Neural cell (in vitro differentiated cells): ENCODE measurements around the gene FANCI.

Experiments used
- EP300 ChIP-seq: fragments of 450-650 bp; conservative IDR thresholded peaks from 2 replicates; pipeline ENCODE4 v1.6.1; 2014; ENCODE audit warnings: antibody characterized with exemption, mild to moderate bottlenecking, moderate library complexity; ENCODE audit not compliant: poor library complexity, severe bottlenecking
- EZH2 ChIP-seq: fragments of 200-600, 300-800 bp; shearing (Covaris generic), sonication (generic); IDR thresholded peaks from 2 replicates; pipeline ENCODE4 v1.6.1; 2014; ENCODE audit warnings: antibody characterized with exemption, low read length, borderline replicate concordance, mild to moderate bottlenecking; ENCODE audit not compliant: insufficient read depth, poor library complexity, severe bottlenecking
- MXI1 ChIP-seq: fragments of 450-650 bp; conservative IDR thresholded peaks from 2 replicates; pipeline ENCODE4 v1.6.1; 2014; ENCODE audit warnings: antibody characterized with exemption, mild to moderate bottlenecking; ENCODE audit not compliant: poor library complexity, severe bottlenecking
- POLR2AphosphoS5 ChIP-seq: IDR thresholded peaks from 2 replicates; pipeline ENCODE4 v1.6.1; 2012
- RAD21 ChIP-seq: fragments of 450-650 bp; conservative IDR thresholded peaks from 2 replicates; pipeline ENCODE4 v1.6.1; 2014; ENCODE audit warnings: antibody characterized with exemption, mild to moderate bottlenecking, moderate library complexity
- SMC3 ChIP-seq: fragments of 450-650 bp; conservative IDR thresholded peaks from 2 replicates; pipeline ENCODE4 v1.6.1; 2014; ENCODE audit warnings: antibody characterized with exemption, mild to moderate bottlenecking, moderate library complexity; ENCODE audit not compliant: poor library complexity
- TAF1 ChIP-seq: IDR thresholded peaks from 2 replicates; pipeline ENCODE4 v1.6.1; 2012; ENCODE audit warnings: low read depth
- TF ChIP-seq, protein P1 (sequence below): fragments of 450-650 bp; IDR thresholded peaks from 2 replicates; pipeline ENCODE4 v1.5.1; 2014; ENCODE audit warnings: antibody characterized with exemption, mild to moderate bottlenecking, moderate library complexity; ENCODE audit not compliant: poor library complexity, severe bottlenecking
- TF ChIP-seq, protein P2 (sequence below): IDR thresholded peaks from 2 replicates; pipeline ENCODE4 v1.6.1; 2012; ENCODE audit warnings: borderline replicate concordance

DNA sequence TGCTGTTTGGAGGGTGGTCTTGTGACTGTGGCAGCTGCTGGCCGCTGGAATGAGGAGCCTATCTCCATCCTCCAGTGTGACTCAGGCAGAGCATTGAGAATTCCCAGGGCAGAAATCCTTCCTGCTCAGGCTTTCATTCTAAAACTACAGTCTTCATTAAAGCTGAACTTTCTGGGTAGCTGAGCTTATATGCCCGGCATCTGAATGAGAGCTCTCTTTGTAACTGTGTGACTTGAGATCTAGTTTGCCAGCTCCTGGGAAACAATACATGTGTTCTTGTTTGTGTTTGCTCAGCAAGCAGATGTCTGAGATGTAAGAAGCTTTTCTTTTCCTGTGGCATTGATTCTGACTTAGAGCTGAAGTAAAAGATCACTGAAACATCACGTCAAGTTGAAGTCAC lies 44.8 kb upstream of the FANCI start:
- TF ChIP-seq SMC3 (no peak), EZH2 (no peak), POLR2AphosphoS5 (no peak), EP300 (no peak), TAF1 (no peak), RAD21 (no peak), MXI1 (no peak)
- TF ChIP-seq, protein P1, sequence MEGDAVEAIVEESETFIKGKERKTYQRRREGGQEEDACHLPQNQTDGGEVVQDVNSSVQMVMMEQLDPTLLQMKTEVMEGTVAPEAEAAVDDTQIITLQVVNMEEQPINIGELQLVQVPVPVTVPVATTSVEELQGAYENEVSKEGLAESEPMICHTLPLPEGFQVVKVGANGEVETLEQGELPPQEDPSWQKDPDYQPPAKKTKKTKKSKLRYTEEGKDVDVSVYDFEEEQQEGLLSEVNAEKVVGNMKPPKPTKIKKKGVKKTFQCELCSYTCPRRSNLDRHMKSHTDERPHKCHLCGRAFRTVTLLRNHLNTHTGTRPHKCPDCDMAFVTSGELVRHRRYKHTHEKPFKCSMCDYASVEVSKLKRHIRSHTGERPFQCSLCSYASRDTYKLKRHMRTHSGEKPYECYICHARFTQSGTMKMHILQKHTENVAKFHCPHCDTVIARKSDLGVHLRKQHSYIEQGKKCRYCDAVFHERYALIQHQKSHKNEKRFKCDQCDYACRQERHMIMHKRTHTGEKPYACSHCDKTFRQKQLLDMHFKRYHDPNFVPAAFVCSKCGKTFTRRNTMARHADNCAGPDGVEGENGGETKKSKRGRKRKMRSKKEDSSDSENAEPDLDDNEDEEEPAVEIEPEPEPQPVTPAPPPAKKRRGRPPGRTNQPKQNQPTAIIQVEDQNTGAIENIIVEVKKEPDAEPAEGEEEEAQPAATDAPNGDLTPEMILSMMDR = no peak
- TF ChIP-seq, protein P2, sequence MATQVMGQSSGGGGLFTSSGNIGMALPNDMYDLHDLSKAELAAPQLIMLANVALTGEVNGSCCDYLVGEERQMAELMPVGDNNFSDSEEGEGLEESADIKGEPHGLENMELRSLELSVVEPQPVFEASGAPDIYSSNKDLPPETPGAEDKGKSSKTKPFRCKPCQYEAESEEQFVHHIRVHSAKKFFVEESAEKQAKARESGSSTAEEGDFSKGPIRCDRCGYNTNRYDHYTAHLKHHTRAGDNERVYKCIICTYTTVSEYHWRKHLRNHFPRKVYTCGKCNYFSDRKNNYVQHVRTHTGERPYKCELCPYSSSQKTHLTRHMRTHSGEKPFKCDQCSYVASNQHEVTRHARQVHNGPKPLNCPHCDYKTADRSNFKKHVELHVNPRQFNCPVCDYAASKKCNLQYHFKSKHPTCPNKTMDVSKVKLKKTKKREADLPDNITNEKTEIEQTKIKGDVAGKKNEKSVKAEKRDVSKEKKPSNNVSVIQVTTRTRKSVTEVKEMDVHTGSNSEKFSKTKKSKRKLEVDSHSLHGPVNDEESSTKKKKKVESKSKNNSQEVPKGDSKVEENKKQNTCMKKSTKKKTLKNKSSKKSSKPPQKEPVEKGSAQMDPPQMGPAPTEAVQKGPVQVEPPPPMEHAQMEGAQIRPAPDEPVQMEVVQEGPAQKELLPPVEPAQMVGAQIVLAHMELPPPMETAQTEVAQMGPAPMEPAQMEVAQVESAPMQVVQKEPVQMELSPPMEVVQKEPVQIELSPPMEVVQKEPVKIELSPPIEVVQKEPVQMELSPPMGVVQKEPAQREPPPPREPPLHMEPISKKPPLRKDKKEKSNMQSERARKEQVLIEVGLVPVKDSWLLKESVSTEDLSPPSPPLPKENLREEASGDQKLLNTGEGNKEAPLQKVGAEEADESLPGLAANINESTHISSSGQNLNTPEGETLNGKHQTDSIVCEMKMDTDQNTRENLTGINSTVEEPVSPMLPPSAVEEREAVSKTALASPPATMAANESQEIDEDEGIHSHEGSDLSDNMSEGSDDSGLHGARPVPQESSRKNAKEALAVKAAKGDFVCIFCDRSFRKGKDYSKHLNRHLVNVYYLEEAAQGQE = no peak
